ENCODE results near the gene WDR27. TPM values are rescaled to one million over a fixed set of nuclear protein-coding genes. Genes with fewer than 3 reads are reported as not detected.

Gene WDR27
- polyA plus RNA-seq, 4 donors, result 36.8 to 62.5 (median 56.6) TPM

DNA sequence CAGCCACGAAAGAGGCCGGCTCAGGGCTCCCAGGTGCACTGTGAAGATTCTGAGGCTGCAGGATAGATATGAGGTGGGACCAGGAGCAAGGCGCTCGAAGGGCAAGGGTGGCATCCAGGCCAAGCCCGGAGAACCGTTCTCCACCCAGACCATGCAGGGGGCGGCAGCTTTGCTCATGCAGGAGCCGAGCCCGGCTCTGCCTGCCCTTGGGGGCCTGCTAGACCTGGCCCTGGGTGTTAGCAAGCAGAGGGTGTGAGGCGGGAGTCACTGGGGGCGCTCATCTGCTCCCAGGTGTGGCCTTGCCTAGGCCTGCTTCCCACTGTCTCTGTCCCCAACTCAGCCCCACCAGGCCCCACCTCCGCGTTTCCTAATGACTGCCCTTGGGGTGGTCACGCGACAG, 59.4 kb downstream of the WDR27 start:
- no peak for DNase-seq (ENCODE audit: low read depth in 4 of 4, low spot score in 3 of 4)

- DNase-seq (ENCODE audit: low read depth in 4 of 4, low spot score in 3 of 4), result no peak
Observed at GRCh38 chr6:169641461-169642085, 60.3 kb downstream of the WDR27 start.

DNA sequence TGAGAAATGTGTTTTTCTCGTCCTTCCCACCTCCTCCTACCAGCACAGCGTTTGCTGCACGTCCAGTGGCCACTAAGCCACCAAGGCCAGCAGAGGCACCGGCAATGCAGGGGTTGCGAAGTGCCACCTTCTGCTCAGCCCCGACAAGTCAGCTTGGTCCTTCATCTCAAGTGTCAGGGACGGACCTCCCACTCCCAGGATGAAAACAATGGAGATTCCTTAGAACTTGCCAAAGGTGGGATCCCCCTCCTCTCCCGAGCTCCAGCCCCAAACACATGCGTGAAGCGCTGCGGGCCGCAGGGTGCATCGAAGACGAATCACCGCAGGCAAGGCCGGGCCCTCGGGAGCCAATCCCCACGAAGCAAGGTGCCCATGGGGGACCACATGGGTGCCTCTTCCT, 60.8 kb downstream of the WDR27 start:
- DNase-seq (ENCODE audit: low read depth in 4 of 4, low spot score in 3 of 4), result no peak

DNA sequence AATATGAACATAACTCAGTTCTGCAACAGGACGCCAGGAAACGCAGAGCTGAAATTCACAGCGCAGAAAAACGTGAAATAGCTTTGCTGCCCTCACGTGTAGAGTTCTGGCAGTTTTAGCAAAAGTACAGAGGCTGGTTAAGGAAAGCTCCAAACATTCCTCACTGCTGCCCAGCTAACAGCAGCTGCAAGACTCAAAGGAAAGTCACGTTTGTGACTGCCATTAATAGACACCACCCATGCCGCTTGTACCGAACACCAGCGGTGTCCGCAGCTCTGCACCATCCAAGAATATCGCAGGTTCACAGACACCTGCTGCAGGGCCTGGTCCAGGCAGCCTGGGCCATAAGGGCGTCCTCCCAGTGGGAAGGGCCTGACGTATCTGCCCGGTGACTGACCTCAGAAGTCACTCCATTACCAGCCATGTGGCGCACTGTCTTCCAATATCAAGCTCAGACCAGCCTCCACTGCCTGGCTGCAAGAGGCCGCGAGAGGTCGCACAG, 61.4 kb downstream of the WDR27 start:
- no peak for DNase-seq (ENCODE audit: low read depth in 4 of 4, low spot score in 3 of 4)

- DNase-seq (ENCODE audit: low read depth in 4 of 4, low spot score in 3 of 4), result no peak
Observed at GRCh38 chr6:169639653-169640278, 62.1 kb downstream of the WDR27 start.

DNA sequence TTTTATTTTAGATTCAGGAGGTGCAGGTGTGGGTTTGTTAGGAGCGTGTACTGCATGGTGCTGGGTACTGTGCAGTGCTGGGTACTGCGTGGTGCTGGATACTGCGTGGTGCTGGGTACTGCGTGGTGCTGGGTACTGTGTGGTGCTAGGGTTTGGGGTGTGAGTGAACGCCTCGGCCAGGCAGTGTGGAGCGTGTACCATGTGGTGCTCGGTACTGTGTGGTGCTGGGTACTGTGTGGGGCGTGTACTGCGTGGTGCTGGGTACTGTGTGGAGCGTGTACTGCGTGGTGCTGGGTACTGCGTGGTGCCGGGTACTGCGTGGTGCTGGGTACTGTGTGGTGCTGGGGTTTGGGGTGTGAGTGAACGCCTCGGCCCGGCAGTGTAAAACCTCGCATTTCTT, 62.9 kb downstream of the WDR27 start:
- no peak for DNase-seq (ENCODE audit: low read depth in 4 of 4, low spot score in 3 of 4)

DNA sequence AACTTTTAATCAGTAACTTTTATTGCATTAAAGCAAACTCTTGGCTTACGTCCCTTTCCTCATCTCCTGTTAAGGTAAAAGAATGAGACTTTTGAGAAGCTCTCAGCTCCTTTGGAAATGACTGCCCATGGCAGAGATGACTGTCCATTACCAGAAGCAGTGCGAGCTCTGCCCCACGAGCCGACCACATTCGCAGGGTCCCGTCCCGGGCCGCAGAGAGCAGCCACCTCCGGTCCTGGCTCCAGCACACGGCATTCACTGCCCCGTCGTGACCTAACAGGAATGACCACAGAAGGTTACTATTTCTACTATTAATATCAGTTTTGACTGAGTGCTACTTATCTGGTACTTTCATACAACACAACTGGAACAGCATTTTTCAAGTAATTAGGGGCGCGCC, 63.4 kb downstream of the WDR27 start:
- no peak for DNase-seq (ENCODE audit: low read depth in 4 of 4, low spot score in 3 of 4)

DNA sequence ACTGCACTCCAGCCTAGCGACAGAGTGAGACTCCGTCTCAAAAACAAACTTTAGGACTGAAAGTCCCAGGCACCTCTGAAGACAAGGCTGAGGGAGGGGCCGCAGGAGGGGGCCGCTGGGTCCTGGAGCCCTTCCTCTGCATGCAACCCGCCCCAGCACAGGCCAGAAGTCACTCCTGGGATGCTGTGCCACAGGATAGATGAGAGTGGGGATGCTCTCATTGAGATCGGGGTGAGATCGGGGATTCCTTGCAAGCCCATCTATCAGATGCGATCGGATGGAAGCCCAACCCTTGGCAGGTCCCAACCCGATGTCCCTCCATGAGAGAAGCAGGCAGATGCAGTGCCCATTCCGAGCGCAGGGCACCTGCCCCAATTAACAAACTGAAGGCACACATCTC, 66.5 kb downstream of the WDR27 start:
- DNase-seq (ENCODE audit: low read depth in 4 of 4, low spot score in 3 of 4), result no peak

GRCh38 chr6:169632841-169633240, 69.0 kb downstream of the WDR27 start:
- DNase-seq (ENCODE audit: low read depth in 4 of 4, low spot score in 3 of 4), result no peak

DNA sequence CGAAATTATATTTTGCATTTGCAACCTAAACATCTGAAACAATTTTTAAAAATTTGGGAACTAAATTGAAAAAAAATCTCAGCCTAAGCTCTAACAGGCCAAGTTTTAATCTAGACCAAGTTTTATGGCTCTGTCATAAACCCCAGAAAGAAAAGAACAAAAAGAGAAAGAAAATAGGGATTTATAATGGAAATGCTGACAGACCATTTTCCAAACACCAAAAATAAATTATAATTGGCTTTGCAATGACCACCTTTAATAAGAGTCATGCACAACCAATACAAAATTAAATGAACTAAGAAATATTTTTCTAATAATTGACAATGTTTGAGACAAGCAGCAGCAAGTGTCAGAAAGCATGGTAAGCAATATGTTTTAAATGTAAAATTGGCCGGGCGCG, 72.6 kb downstream of the WDR27 start:
- DNase-seq (ENCODE audit: low read depth in 4 of 4, low spot score in 3 of 4), result no peak

DNA sequence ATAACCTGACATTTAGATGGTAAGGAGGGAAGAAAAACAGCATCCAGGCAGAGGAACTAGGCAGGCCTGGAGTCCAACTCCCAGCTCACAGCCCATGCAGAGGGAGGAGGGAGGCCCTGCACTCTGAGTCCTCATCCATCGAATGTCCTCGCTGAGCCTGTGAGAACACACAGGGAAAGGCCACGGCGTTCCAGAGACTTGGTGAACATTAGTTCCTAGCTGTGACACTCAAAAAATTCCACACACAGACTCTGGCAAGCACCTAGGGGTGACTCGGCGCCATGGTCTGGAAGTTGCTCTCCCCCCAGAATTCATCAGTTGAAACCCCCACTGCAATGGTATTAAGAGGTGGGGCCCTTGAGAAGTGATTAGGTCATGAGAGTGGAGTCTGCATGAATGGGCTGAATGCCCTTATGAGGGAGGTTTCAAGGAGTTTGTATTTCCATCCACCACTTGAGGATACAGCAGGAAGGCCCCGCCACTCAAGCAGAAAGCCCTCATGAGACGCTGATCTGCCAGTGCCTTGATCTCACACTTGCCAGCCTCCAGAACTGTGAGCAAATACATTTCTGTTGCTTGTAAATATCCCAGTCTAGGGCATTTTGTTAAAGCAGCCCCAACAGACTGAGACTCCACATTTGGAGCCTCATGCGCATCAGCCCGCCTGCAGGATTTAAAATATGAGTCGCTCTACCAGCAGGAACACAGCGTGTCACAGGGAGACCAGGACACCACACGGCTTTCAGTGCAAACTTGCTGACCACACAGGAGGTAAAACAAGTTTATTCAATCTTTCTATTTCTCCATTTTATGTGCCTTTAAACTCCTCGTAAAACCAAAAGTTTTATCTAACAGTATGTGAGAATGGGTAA, 73.9 kb downstream of the WDR27 start:
- no peak for DNase-seq (ENCODE audit: low read depth in 4 of 4, low spot score in 3 of 4)

- no peak for DNase-seq (ENCODE audit: low read depth in 4 of 4, low spot score in 3 of 4)
Observed at GRCh38 chr6:169626649-169627048, 75.2 kb downstream of the WDR27 start.

DNA sequence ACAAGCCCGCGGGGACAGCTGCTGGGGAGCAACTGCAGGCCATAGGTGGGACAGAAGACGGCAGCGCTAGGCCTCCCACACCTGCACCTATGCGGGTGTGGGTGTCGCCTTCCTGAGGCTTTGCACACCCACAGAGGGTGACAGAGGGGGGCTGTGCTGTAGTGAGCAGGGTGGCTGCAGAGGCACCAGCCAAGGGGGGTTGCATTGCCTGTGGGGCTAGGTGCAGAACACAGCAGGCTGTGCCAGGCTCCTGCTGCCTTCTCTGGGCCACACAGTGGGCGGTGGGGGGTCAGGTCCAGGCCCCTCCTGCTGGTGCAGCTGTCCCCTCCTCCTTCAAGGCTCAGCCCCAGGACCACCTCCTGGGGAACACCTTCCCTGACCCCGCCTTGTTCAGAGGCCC, 75.7 kb downstream of the WDR27 start:
- no peak for DNase-seq (ENCODE audit: low read depth in 4 of 4, low spot score in 3 of 4)

- no peak for DNase-seq (ENCODE audit: low read depth in 4 of 4, low spot score in 3 of 4)
Observed at GRCh38 chr6:169625376-169625775, 76.5 kb downstream of the WDR27 start.

- DNase-seq (ENCODE audit: low read depth in 4 of 4, low spot score in 3 of 4), result no peak
Observed at GRCh38 chr6:169624785-169625184, 77.0 kb downstream of the WDR27 start.

DNA sequence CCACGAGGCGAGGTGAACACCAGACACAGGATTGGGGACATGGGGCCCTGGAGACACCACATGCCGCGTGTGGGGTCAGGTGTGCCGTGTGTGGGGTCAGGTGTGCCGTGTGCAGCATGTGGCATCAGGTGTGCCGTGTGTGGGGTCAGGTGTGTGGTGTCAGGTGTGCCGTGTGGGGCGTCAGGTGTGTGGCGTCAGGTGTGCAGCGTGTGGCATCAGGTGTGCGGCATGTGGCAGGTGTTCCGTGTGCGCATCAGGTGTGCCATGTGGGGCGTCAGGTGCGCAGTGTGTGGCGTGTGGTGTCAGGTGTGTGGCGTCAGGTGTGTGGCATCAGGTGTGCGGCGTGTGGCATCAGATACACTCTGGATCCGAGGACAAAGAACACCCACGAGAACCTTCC, 77.9 kb downstream of the WDR27 start:
- DNase-seq (ENCODE audit: low read depth in 4 of 4, low spot score in 3 of 4), result no peak

DNA sequence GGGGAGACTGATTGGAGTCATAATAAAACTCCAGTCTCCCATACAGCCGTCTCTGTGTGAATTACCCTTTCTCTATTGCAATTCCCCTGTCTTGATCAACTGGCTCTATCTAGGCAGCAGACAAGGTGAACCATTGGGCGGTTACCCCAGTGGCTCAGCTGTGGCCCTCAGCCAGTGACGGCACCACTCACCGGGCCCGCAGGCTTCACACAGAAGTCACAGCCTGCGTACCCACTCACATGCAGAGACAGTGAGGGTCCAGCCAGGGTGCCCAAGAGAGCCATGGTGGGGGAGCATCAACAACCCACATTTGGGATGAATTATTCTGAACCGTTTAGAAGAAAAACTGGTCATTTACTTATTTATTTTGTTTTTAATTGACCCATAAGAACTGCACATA, 78.5 kb downstream of the WDR27 start:
- no peak for DNase-seq (ENCODE audit: low read depth in 4 of 4, low spot score in 3 of 4)

DNA sequence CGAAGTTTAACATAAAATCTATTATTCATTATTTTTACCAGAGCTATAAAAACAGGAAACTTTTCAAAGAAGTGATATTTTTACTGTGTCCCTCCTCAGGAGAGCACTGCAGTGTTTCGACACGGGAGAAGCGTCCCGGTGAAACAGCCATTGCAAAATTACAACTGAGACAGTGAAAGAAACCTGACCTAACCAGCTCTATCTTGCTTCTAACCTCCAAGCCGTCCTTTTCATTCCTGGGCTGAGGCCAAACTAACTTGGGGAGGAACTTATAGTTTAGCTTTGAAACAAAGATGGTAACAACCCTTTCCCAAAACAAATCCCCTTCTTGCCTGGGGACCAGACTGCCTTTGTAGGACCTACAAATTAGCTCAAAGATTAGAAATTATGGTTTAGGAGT, 79.2 kb downstream of the WDR27 start:
- DNase-seq (ENCODE audit: low read depth in 4 of 4, low spot score in 3 of 4), result no peak

DNA sequence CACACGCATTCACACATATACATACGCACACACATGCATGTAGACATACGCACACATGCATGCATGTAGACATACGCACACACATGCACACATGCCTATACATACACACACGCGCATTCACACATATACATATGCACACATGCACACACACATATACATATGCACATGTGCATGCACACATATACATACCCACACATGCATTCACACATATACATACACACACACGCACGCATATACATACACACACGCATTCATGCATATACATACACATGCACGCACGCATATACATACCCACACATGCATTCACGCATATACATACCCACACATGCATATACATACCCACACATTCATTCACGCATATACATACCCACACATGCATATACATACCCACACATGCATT, 80.5 kb downstream of the WDR27 start:
- DNase-seq (ENCODE audit: low read depth in 4 of 4, low spot score in 3 of 4), result no peak

DNA sequence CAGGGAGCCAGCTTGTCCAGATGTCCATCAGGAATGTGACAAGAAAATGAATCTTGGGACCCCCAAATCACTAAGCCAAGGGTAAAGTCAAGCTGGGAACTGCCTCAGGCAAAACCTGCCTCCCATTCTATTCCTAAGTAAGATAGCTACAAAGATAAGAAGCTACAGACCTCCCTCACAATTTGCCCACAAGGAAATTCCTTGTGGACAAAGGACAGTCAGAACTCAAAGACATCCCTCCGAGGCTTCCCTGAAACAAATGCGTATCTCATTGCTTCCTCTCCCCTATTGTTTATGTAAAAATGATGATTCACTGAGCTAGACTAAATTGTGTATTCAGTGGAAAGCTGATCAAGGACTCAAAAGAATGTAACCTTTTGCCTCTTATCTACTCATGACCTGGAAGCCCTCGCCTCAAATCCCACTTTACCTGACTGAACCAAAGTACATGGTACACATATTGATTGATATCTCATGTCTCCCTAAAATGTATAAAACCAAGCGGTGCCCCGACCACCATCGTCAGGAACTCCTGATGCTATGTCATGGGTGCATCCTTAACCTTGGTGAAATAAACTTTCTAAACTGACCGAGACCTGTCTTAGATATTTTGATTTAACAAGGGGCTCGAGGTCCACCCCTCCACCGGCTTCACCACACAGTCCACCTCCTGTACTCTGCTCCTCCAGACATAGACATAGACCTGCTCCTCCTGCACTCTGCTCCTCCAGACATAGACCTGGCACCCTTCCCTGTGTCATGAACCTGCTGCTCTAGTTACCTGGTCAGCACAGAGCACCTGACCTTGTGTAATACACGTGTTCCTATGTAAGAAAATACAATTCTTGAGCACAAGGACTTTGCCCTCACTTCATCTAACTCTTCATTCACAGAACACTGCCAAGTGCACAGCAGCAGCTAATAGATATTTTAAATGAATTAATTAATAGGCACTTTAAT, 81.4 kb downstream of the WDR27 start:
- no peak for DNase-seq (ENCODE audit: low read depth in 4 of 4, low spot score in 3 of 4)

DNA sequence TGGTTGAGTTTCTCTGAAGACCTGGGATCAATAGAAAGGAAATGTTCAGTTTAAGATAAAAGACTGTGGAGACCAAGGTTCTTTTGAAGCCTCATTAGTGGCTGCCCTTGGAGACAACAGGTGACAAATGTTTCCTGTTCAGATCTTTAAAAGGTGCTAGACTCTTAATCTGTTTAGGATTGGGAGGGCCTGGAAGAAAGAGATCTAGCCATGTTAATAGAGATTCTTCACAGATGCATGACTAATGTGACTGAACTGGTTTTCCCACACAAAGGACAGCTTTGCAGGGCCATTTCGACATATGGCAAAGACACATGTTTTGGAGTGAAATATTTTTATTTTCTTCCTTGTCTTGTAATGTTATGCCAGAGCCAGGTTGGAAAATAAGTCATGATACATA, 82.2 kb downstream of the WDR27 start:
- no peak for DNase-seq (ENCODE audit: low read depth in 4 of 4, low spot score in 3 of 4)

All from right renal pelvis (tissue), 4 donors.